A549 (cell line): ENCODE measurements around the gene SH3RF3.

Experiments
- CTCF ChIP-seq: fragments of >200 bp; sonication (Bioruptor Twin); formaldehyde crosslinking; IDR thresholded peaks from 3 replicates; pipeline ENCODE4 v1.5.1; 2016
- PHF8 ChIP-seq: fragments of 200-600 bp; sonication (generic); IDR thresholded peaks from 2 replicates; pipeline ENCODE4 v1.6.1; 2016; ENCODE audit warnings: low read depth, mild to moderate bottlenecking, antibody characterized with exemption, moderate library complexity, borderline replicate concordance
- POLR2A ChIP-seq: IDR thresholded peaks from 2 replicates; pipeline ENCODE4 v1.6.1; 2012; ENCODE audit warnings: mild to moderate bottlenecking, low read length
- RCOR1 ChIP-seq: fragments of 150-350 bp; IDR thresholded peaks from 2 replicates; pipeline ENCODE4 v1.6.1; 2014; ENCODE audit warnings: antibody characterized with exemption, low read length, low read depth
- RFX5 ChIP-seq: fragments of 450-650 bp; IDR thresholded peaks from 2 replicates; pipeline ENCODE4 v1.7.1; 2014; ENCODE audit warnings: antibody characterized with exemption, mild to moderate bottlenecking, moderate library complexity

GRCh38 chr2:109532728-109533076 is 403.7 kb downstream of the SH3RF3 start:
- TF ChIP-seq CTCF: no peak
- TF ChIP-seq POLR2A: no peak
- TF ChIP-seq RCOR1: no peak
- TF ChIP-seq PHF8: no peak
- TF ChIP-seq RFX5: no peak
